GM12878 (cell line): ENCODE measurements around the gene PTCHD4. TPM values are rescaled to one million over a fixed set of nuclear protein-coding genes. Genes with fewer than 3 reads are reported as not detected.

Experiments used
- ATAC-seq: fragments of 200-7000 bp; cut with Tn5 transposase; 3 replicates; pipeline ENCODE4 v1.9.1; 2020; ENCODE audit warnings: mild to moderate bottlenecking, moderate library complexity
- BruUV-seq: library from RNA; stranded (reverse); fragments of 400-500 nt; replicated peaks from 2 replicates; lab custom pipeline; 2021; lab: Mats Ljungman, UMichigan
- CTCF ChIA-PET: fragments of 300-600 bp; sonication (Branson Sonifier 250); formaldehyde crosslinking; extraction: SDS; loops from one replicate; lab custom pipeline; 2021; ENCODE audit warnings: inconsistent platforms; lab: Yijun Ruan, JAX
- POLR2A ChIA-PET: fragments of 350-600 bp; formaldehyde crosslinking; extraction: SDS; loops from one replicate; lab custom pipeline; 2021; ENCODE audit warnings: inconsistent platforms; lab: Charles Lee
- RAD21 ChIA-PET: fragments of 300-600 bp; sonication (Branson Sonifier 250); formaldehyde crosslinking; loops from one replicate; lab custom pipeline; 2023; ENCODE audit warnings: antibody characterized with exemption; ENCODE audit not compliant: unreplicated experiment; lab: Charles Lee
- SMC1A ChIA-PET: fragments of 300-600 bp; sonication (Branson Sonifier 250); formaldehyde crosslinking; loops from one replicate; lab custom pipeline; 2023; ENCODE audit not compliant: unreplicated experiment, uncharacterized antibody; lab: Charles Lee
- DNase-seq: peaks from one replicate; pipeline ENCODE4 v3.0.0-alpha.2; 2011; ENCODE audit warnings: low read depth, low spot score
- FAIRE-seq: peaks from 3 replicates; lab custom pipeline; 2011; peaks lifted over from hg19 to GRCh38; lab: Jason Lieb, UNC
- H2AFZ ChIP-seq: 2 replicates; pipeline ENCODE4 v1.6.0; 2011; ENCODE audit warnings: low read depth, low read length, control low read depth; ENCODE audit not compliant: control insufficient read depth
- H3K27ac ChIP-seq: 2 replicates; pipeline ENCODE4 v1.5.1; 2011; ENCODE audit warnings: control low read depth; ENCODE audit not compliant: control insufficient read depth, insufficient read depth
- H3K27me3 ChIP-seq, 2 experiments: replicated peaks in 1 of 2; 2 replicates each; pipeline versions ENCODE4 v1.6.0 to v1.6.1; 2011; ENCODE audit warnings: low read length in 1 of 2; ENCODE audit not compliant: control insufficient read depth in 2 of 2, insufficient read depth in 2 of 2
- H3K36me3 ChIP-seq, 2 experiments: 2 replicates each; pipeline ENCODE4 v1.5.1; 2011; ENCODE audit warnings: low read length in 1 of 2; ENCODE audit not compliant: control insufficient read depth in 2 of 2, insufficient read depth in 2 of 2
- H3K4me1 ChIP-seq: 2 replicates; pipeline ENCODE4 v1.6.1; 2011; ENCODE audit warnings: mild to moderate bottlenecking, low read length, moderate library complexity, mixed read lengths; ENCODE audit not compliant: control insufficient read depth, insufficient read depth
- H3K4me2 ChIP-seq: 2 replicates; pipeline ENCODE4 v1.6.0; 2011; ENCODE audit warnings: control low read depth; ENCODE audit not compliant: control insufficient read depth, insufficient read depth
- H3K4me3 ChIP-seq: fragments of 200-600 bp; sonication (generic); 2 replicates; pipeline ENCODE4 v1.5.1; 2016
- H3K79me2 ChIP-seq: 2 replicates; pipeline ENCODE4 v1.6.0; 2011; ENCODE audit warnings: low read length; ENCODE audit not compliant: control insufficient read depth, insufficient read depth
- H3K9ac ChIP-seq: 2 replicates; pipeline ENCODE4 v1.8.0; 2011; ENCODE audit warnings: low read length, control low read depth, mixed read lengths; ENCODE audit not compliant: control insufficient read depth, insufficient read depth
- H3K9me3 ChIP-seq: replicated peaks from 3 replicates; pipeline ENCODE4 v1.5.1; 2011; ENCODE audit warnings: mild to moderate bottlenecking, low read length; ENCODE audit not compliant: control insufficient read depth, insufficient read depth
- H4K20me1 ChIP-seq: 2 replicates; pipeline ENCODE4 v1.6.0; 2011; ENCODE audit not compliant: control insufficient read depth, insufficient read depth
- BHLHE40 ChIP-seq, 2 experiments: fragments of 450-650 bp in 1 of 2; IDR thresholded peaks; 2 replicates each; pipeline ENCODE4 v1.6.1; 2011 to 2017; ENCODE audit warnings: low read depth in 2 of 2, borderline replicate concordance in 1 of 2, improper control_type of control experiment in 1 of 2, low read length in 1 of 2, mild to moderate bottlenecking in 1 of 2
- EED ChIP-seq: sonication (generic); IDR thresholded peaks from 2 replicates; pipeline ENCODE4 v1.6.1; 2016; ENCODE audit warnings: antibody characterized with exemption, low read depth
- MLLT1 ChIP-seq: fragments of 450-650 bp; IDR thresholded peaks from 2 replicates; pipeline ENCODE4 v1.6.1; 2016; ENCODE audit warnings: mild to moderate bottlenecking
- MYB ChIP-seq: fragments of 150-350 bp; IDR thresholded peaks from 2 replicates; pipeline ENCODE4 v1.6.1; 2014; ENCODE audit warnings: mild to moderate bottlenecking, low read depth, low read length, borderline replicate concordance
- NFYA ChIP-seq: IDR thresholded peaks from 2 replicates; pipeline ENCODE4 v1.6.1; 2011; ENCODE audit warnings: low read depth, mild to moderate bottlenecking, low read length, improper control_type of control experiment, borderline replicate concordance
- NKRF ChIP-seq: fragments of 450-650 bp; conservative IDR thresholded peaks from 2 replicates; pipeline ENCODE4 v1.6.1; 2017; ENCODE audit warnings: mild to moderate bottlenecking, moderate library complexity
- RAD21 ChIP-seq: IDR thresholded peaks from 2 replicates; pipeline ENCODE4 v1.6.1; 2011; ENCODE audit warnings: mild to moderate bottlenecking, low read depth, low read length, moderate library complexity; ENCODE audit not compliant: insufficient read depth
- RELB ChIP-seq: fragments of 450-650 bp; IDR thresholded peaks from 2 replicates; pipeline ENCODE4 v1.6.1; 2017; ENCODE audit warnings: low read depth, mild to moderate bottlenecking, moderate library complexity
- SIN3A ChIP-seq: IDR thresholded peaks from 2 replicates; pipeline ENCODE4 v1.6.1; 2012; ENCODE audit warnings: low read depth, low read length, improper control_type of control experiment
- SKIL ChIP-seq: fragments of 450-650 bp; IDR thresholded peaks from 2 replicates; pipeline ENCODE4 v1.6.1; 2017; ENCODE audit warnings: mild to moderate bottlenecking, low read depth, inconsistent platforms; ENCODE audit not compliant: poor library complexity, severe bottlenecking
- SMAD5 ChIP-seq: IDR thresholded peaks from 2 replicates; pipeline ENCODE4 v1.6.1; 2016; ENCODE audit warnings: antibody characterized with exemption, low read depth
- in situ Hi-C: fragments of 300-500 bp; cut with MboI; formaldehyde crosslinking; loops from 9 replicates; pipeline ENCODE4 v1.14.3; 2018; ENCODE audit warnings: mixed read lengths
- intact Hi-C: fragments of 100-400 bp; cut with micrococcal nuclease; formaldehyde crosslinking; loops from one replicate; pipeline ENCODE4 v1.14.2; 2022; ENCODE audit not compliant: unreplicated experiment
- polyA plus RNA-seq, 11 experiments: library from polyadenylated mRNA; depleted of rRNA in 4 of 11; unstranded in 6 of 11; stranded (reverse) in 5 of 11; fragments of >200 nt; fragmentation: Nextera tagmentation in 4 of 11; fragmentation: Illumina TruSeq in 1 of 11; extraction: Ambion mirVana in 4 of 11; extraction: Trizol in 1 of 11; gene quantifications; 1 replicate in 1 of 11; 2 replicates in 10 of 11; pipeline versions ENCODE4 v1.2.1 to v1.2.3, GENCODE V29; 2011 to 2016; ENCODE audit warnings: inconsistent platforms in 2 of 11, missing spikeins in 2 of 11, low read depth in 1 of 11
- total RNA-seq, 4 experiments: library from RNA; depleted of rRNA in 3 of 4; stranded (reverse); fragments of >200 nt in 3 of 4; fragmentation: Illumina TruSeq in 1 of 4; extraction: Trizol in 1 of 4; gene quantifications; 2 replicates each; pipeline versions ENCODE4 v1.2.1 to v1.2.3, GENCODE V29; 2013 to 2021
- TF ChIP-seq, protein P1 (sequence below): fragments of 450-650 bp; IDR thresholded peaks from 2 replicates; pipeline ENCODE4 v1.6.1; 2018; ENCODE audit warnings: borderline replicate concordance, mild to moderate bottlenecking; ENCODE audit not compliant: partially characterized antibody
- TF ChIP-seq, protein P2 (sequence below): IDR thresholded peaks from 2 replicates; pipeline ENCODE4 v1.6.1; 2011; ENCODE audit warnings: borderline replicate concordance, low read depth, mild to moderate bottlenecking, moderate library complexity, mixed read lengths, low read length; ENCODE audit not compliant: insufficient read depth; ENCODE audit errors: extremely low read length

Gene PTCHD4
- total and polyA plus RNA-seq, 10 of the 15 experiments (the other 5 are each of a cell fraction or from before 2014, with no cell fraction given) = 0.02 to 0.17 (median 0.07) TPM; not detected in 3

GRCh38 chr6:48147051-48147450 is 36.1 kb upstream of the PTCHD4 start:
- FAIRE-seq = no peak
- H3K4me1 ChIP-seq = no peaks in the 10 kb centered on the region
- TF ChIP-seq EED (no peak), RELB (no peak), MYB (no peak), NFYA (no peak), SKIL (no peak), NKRF (no peak), MLLT1 (no peak), SIN3A (no peak), BHLHE40 (IDR thresholded peaks at IDR 0.05; ENCODE audit: borderline replicate concordance in 1 of 2, low read depth in 2 of 2, low read length in 1 of 2) (no peak), SMAD5 (no peak), RAD21 (no peak)
- TF ChIP-seq, protein P1, sequence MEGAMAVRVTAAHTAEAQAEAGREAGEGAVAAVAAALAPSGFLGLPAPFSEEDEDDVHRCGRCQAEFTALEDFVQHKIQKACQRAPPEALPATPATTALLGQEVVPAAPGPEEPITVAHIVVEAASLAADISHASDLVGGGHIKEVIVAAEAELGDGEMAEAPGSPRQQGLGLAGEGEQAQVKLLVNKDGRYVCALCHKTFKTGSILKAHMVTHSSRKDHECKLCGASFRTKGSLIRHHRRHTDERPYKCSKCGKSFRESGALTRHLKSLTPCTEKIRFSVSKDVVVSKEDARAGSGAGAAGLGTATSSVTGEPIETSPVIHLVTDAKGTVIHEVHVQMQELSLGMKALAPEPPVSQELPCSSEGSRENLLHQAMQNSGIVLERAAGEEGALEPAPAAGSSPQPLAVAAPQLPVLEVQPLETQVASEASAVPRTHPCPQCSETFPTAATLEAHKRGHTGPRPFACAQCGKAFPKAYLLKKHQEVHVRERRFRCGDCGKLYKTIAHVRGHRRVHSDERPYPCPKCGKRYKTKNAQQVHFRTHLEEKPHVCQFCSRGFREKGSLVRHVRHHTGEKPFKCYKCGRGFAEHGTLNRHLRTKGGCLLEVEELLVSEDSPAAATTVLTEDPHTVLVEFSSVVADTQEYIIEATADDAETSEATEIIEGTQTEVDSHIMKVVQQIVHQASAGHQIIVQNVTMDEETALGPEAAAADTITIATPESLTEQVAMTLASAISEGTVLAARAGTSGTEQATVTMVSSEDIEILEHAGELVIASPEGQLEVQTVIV = no peak
- TF ChIP-seq, protein P2, sequence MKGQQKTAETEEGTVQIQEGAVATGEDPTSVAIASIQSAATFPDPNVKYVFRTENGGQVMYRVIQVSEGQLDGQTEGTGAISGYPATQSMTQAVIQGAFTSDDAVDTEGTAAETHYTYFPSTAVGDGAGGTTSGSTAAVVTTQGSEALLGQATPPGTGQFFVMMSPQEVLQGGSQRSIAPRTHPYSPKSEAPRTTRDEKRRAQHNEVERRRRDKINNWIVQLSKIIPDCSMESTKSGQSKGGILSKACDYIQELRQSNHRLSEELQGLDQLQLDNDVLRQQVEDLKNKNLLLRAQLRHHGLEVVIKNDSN = no peak

More at GRCh38 chr6:48147051-48147450, 36.1 kb upstream of the PTCHD4 start:
- no peak overlapping the region for H2AFZ ChIP-seq
- no peak overlapping the region for H3K9ac ChIP-seq
- no TSS peak for BruUV-seq
- DNase-seq = no peak
- no peaks in the 10 kb centered on the region for H4K20me1 ChIP-seq
- CTCF ChIA-PET = interaction anchor here (0.6 kb wide), 2 partner anchors 144 to 387 kb away, joined by 3 read pairs; no protein-coding TSS in a partner anchor
- in situ Hi-C loops (no loop called here), intact Hi-C loops (no loop called here)
- H3K36me3 ChIP-seq = no peaks in the 10 kb centered on the region
- H3K9me3 ChIP-seq = no peaks in the 10 kb centered on the region
- H3K4me2 ChIP-seq = no peak overlapping the region
- no peak for ATAC-seq
- no peaks in the 10 kb centered on the region for H3K27me3 ChIP-seq
- H3K27ac ChIP-seq = no peak overlapping the region
- POLR2A ChIA-PET = no interaction called here
- SMC1A ChIA-PET = no interaction called here
- RAD21 ChIA-PET = no interaction called here
- H3K4me3 ChIP-seq = no peak overlapping the region
- no peaks in the 10 kb centered on the region for H3K79me2 ChIP-seq
